NK-92 (cell line): ENCODE results near the gene SEMA6A.

ENCODE experiments used
- DNase-seq: peaks from one replicate; lab custom pipeline; 2025; ENCODE audit not compliant: unreplicated experiment; lab: John Stamatoyannopoulos, UW

The SEMA6A gene

GRCh38 chr5:116497631-116498030 lies 77.0 kb downstream of the SEMA6A start:
- DNase-seq, result no peak

- no peak for DNase-seq
These were observed 78.8 kb downstream of the SEMA6A start for GRCh38 chr5:116495786-116496357.

- no peak for DNase-seq
These were observed 79.7 kb downstream of the SEMA6A start for GRCh38 chr5:116494784-116495450.

- no peak for DNase-seq
These were observed 81.8 kb downstream of the SEMA6A start for GRCh38 chr5:116492776-116493175.

GRCh38 chr5:116492016-116492623 lies 82.5 kb downstream of the SEMA6A start:
- DNase-seq, result no peak

- no peak for DNase-seq
These were observed 86.1 kb downstream of the SEMA6A start for GRCh38 chr5:116488356-116489041.

- DNase-seq, result no peak
These were observed 87.6 kb downstream of the SEMA6A start for GRCh38 chr5:116487045-116487444.

- no peak for DNase-seq
These were observed 88.0 kb downstream of the SEMA6A start for GRCh38 chr5:116486588-116486987.

- DNase-seq, result no peak
These were observed 90.0 kb downstream of the SEMA6A start for GRCh38 chr5:116484645-116485044.

GRCh38 chr5:116482394-116482793 lies 92.2 kb downstream of the SEMA6A start:
- DNase-seq, result no peak

- DNase-seq, result no peak
These were observed 93.6 kb downstream of the SEMA6A start for GRCh38 chr5:116480894-116481510.

GRCh38 chr5:116479776-116480675 lies 94.6 kb downstream of the SEMA6A start:
- DNase-seq, result no peak

- no peak for DNase-seq
These were observed 96.1 kb downstream of the SEMA6A start for GRCh38 chr5:116478491-116478890.

GRCh38 chr5:116476897-116477537 lies 97.6 kb downstream of the SEMA6A start:
- DNase-seq, result no peak

- DNase-seq, result no peak
These were observed 99.3 kb downstream of the SEMA6A start for GRCh38 chr5:116475338-116475737.

- DNase-seq, result no peak
These were observed 100.9 kb downstream of the SEMA6A start for GRCh38 chr5:116473706-116474105.

GRCh38 chr5:116472274-116472673 lies 102.3 kb downstream of the SEMA6A start:
- no peak for DNase-seq

GRCh38 chr5:116469631-116470030 lies 105.0 kb downstream of the SEMA6A start:
- DNase-seq, result no peak

- no peak for DNase-seq
These were observed 106.0 kb downstream of the SEMA6A start for GRCh38 chr5:116468583-116468982.

- DNase-seq, result no peak
These were observed 107.2 kb downstream of the SEMA6A start for GRCh38 chr5:116467465-116467843.
